Stimulated activated CD4-positive, alpha-beta T cell treated with anti-CD3 and anti-CD28 coated beads, Interleukin-2, amount 100 ng/mL, for 24 hours (primary cell): ENCODE results near the gene CLEC2A.

Experiments
- DNase-seq, 2 donors: peaks; one replicate each; pipeline ENCODE4 v3.0.0-alpha.2; 2020

The CLEC2A gene

DNA sequence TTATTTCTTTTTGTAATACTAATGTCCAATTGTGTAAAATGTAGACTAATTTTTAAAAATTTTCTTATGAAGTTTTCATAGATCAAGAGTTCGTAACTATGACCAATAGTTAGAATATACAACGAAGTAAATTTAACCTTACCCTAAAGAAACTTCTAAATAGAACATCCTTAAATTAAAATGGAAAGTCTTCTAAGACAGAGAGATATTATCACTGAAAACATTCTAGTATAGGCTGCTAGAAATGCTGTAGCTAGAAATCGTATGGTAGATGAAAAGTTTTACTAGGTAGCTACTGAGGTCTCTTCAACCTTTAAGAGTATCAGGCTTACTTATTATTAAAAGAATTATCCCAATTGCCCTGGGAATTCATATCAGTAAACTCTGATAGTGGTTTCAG is 925 bp downstream of the CLEC2A start:
- no peak for DNase-seq

DNA sequence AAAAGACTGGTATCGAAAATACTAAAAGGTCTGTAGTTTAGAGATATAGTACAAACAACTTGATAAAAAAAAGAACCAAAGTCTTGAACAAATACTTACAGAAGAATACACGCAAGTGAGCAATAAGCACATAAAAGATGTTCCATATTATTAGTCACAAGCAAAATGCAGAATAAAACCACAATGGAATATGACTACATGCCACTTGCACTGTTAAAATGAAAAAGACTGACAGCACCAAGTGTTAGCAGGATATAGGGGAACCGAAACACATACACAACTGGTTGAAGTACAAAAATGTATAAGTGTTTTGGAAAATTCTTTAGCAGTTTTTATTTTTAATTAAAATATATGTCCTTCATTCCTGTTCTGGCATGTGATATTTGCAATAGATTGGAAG is 3.6 kb downstream of the CLEC2A start:
- no peak for DNase-seq

DNA sequence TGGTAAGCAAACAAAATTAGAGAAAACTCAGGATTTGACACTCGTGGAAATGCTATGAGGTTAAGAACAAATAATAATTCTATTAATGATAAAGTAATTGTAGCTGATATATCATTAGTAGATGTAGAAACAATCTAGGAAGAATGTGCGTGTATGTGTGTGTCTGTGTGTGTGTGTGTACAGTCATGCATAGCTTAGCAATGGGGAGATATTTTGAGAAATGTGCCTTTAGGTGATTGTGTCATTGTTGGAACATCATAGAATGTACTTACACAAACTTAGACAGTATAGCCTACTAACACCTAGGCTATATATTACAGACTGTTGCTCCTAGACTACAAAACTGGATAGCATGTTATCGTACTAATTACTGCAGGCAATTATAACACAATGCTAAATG is 5.3 kb downstream of the CLEC2A start:
- DNase-seq, result no peak

DNA sequence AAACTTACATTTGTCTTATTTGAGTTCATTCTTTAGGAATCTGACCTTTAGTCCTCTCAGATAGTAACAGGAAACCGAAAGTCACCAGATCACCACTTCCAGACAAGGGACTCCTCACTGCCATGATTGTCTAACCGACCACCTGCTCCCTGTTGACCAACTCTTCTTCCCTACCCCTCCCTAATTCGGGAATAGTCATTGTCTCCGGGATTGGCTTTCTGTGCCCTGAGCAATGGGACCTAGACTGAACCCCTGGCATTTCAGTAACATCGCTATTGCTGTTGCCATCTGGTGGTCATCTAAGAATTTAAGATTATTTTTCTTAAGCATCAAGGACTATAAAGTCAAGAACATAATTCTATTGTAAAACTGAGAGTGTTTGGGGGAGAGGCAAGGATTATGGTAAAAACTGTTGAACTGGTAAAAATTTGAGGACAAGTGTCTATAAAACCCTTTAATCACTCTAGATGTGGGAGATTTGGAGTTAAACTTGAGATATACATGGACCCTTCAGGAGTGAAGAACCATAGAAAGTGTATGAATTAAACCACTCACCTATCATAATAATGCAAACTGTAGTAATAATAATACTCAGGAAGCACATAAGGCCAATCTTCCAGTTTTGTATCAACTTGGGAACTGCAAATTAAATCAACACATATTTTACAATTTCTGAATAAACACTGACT is 6.3 kb downstream of the CLEC2A start:
- no peak for DNase-seq

DNA sequence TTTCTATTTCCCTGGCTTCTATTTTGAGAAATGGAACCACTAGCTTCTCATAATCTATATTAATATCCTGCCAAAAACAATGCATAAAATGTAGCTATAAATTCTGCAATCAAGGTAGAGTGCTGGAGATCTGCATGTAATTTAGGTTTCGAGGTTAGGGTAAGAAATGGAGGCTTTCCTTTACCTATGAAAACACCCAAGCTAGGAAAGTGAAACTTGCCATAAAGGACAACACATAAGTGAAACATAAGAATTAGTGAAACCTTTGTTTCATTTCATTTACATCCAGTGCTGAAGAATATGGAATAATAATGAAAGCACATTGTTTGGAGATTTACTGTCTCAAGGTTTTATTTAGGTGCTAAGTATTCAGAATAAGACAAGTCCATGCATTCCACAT is 9.7 kb downstream of the CLEC2A start:
- DNase-seq, result no peak

DNA sequence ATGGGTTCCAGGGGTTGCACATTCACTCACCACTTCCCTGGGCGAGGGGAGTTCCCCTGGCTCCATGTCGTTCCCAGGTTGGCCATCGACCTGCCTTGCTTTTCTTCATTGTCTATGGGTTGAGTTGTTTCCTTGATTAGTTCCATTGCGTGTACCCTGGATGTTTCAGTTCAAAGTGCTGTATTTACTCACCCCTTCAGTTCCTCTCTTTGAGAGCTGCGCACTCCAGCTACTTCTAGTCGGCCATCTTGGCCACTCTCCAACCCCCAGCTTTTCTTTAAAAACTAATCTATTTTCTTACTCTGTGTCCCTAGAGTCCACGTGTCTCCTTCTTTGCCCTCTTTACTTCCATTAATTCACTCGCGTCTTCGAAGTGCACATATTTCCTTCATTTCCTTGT is 11.7 kb downstream of the CLEC2A start:
- DNase-seq, result no peak

DNA sequence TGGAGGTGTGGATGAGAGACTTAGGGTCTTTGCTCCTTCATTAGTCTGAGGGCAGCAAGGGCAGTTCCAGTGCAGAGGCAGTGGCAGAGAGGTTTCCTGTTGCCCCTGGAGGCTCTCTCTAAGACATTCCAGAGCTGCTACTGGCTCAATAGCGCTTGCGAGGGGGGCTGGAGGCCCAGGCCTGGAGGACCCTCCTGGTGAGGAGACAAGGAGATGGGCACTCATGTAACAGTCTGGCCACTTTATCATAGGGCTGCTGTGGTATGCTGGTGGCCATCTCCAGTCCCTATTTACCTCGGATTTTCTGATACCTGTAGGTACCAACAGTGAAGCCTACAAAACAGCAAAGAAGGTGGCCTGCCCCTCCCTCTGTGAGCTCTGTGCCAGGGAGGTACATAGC is 12.7 kb downstream of the CLEC2A start:
- DNase-seq, result no peak

DNA sequence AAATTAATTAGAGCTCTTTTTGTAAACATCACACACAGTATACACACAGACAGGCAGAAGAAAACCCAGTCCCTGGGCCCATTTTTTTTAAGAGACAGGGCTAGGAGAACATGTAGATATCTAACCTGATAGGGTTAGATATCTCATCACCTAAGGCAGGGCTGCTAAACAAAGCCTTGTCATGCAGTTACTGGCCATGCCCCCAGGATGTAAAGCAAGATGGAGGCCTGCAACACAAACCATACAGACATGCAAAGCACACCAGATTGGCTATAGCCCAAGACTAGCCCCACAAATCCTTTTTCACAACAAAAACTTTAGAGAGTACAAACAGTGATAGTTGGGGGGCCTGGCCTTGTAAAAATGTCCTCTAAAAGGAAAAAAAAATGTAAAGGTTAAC is 20.5 kb downstream of the CLEC2A start:
- no peak for DNase-seq

DNA sequence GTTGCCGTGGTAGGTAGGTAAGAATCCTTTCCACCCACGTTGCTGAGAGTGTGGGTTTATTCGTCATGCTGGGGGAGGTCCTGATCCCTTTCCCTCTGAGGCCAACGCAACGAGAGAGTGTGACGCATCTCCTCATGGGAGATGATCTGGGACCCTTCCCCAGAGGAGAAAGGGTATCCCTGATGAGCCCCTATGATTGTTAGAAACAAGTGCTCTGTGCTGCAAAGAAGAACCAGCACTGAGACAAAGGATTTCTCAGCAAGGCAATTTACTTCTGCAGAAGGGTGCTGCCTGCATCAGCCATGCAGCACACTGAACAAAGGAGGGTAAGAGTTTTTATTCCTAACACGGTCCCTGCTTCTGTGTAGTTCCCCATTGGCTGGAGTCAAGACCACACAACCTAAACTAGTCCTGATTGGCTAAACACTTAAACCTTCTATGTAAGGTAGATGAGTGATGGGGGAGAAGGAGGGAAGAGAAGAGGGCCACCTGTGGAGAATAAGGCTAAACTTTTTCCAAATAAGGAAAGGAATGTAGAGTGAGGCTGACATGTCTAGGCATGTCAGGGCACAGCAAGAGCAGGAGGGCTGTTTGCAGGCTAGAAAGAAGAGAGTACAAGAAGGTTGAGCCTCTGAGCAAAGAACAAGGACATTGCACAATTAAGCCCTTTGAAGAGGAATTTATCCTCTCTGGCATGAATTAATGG is 21.3 kb downstream of the CLEC2A start:
- no peak for DNase-seq

DNA sequence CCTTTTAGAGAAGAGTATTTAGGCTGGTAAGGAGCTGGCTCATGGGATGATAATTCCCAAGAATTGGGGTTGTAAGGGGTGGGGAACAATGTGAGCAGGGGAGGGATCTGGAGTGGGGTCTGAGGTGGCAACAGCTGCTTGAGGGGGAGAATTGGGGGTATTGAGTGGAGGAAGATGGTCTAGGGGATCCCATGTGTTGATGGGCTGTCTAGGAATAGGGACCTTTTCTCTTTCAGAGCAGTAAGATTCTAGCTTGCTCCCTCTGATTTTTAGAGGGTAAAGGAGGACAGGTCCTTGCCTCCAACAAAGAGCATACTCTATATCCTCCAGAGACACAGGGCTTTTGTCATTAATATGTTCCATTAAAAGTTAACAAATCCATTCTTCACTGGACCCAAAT is 22.4 kb downstream of the CLEC2A start:
- no peak for DNase-seq

DNA sequence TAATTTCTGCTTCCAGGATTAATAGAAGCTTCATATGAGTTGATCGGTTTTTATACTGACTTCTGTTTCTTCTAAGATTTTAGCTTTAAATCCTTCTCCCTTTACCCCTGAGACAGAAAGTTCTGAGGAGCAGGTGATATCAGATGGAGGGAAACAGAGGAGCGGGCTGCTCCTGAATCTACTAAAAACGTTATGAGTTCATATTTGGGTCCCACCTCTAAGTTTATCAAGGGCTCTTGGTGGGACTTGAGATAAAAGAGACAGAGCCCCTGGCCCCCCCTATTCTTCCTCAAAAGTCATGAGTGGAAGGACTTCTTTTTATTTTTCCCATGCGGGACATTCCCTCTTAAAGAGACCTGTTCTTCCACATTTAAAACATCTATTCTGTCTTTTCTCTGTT is 23.8 kb downstream of the CLEC2A start:
- DNase-seq, result no peak

DNA sequence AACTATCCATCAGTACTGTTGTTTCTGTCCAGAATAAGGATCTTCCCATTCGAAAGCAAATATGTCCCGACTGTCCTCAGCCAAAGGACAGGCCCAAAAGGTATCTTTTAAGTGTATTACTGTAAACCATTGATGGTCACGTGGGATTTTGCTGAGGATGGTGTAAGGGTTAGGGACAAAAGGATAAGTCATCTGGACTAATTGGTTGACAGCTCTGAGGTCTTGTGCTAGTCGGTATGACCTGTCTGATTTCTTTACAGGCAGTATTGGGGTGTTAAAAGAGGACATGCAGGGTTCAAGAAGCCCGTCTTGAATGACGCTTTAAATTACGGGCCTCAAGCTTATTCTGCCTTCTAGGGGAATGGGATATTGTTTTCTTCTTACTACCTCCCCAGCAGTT is 24.4 kb downstream of the CLEC2A start:
- no peak for DNase-seq

DNA sequence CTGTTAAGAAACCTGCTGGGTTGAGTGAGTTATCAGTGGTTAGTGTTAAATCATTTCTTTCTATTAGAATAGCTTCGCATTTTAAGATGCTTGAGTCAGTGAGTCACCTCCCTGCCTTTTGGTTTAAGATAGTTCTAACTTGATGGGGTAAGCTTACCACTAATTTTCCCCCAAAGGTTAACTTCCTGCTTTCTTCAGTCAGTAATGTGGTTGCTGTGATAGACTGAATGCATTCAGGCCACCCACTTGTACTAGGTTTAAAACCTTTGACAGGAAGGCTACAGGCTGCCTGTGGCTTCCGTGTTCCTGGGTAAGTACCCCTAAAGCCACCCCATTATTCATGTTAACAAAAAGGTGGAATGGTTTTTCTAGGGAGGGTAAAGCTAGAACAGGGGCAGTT is 25.3 kb downstream of the CLEC2A start:
- DNase-seq, result no peak

DNA sequence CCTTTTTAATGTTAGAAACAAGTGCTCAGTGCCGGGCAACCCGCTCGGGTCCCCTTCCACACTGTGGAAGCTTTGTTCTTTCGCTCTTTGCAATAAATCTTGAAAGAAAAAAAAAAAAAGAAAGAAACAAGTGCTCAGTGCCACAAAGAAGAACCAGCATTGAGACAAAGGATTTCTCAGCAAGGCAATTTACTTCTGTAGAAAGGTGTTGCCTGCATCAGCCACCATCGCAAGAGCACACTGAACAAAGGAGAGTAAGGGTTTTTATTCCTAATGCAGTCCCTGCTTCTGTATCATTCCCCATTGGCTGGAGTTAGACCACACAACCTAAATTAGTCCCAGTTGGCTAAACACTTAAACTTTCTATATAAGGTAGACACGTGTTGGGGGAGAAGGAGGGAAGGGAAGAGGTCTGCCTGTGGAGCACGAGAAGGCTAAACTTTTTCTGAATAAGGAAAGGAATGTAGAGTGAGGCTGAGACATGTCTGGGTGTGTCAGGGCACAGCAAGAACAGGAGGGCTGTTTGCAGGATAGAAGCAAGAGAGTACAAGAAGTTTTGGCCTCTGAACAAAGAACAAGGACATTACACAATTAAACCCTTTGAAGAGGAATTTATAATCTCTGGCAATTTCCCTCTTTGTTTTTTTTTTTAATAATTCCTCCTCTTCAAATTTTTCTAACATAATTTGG is 29.5 kb downstream of the CLEC2A start:
- no peak for DNase-seq

DNA sequence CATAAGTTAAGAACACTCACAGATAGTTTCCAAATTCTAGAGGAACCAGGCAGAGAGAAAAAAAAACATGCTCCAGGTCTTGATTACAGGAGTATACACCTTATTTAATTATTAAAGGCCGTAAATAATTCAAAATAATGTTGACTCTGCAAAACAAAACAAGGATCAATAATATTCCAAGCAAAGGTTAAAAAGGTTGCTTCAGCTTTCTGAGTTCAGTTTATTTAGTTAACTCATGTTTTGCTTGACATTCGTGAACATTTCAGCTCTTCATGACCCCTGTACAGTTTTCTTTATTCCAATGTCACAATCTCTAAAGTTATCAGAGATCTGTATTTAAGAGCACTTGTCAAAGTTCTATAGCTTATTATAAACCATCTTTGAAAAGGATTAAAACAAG is 31.2 kb downstream of the CLEC2A start:
- DNase-seq, result no peak

DNA sequence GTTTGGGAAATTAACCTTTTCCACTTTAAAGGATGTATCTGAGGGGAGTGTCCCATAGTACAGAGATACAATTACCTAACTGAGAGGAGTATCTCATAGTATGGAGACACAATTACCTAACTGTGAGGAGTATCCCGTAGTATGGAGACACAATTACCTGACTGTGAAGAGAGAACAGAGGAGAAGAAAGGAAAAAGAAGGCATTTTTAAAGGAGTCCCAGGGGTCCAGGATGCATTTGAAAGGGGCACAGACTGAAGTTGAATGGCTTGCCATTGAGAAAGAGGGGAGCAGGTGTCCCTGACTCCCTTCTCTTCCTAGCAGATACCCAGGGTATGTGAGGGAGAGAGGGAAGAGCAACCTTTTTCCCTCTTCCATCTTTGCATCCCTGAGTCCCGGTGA is 33.0 kb downstream of the CLEC2A start:
- no peak for DNase-seq

DNA sequence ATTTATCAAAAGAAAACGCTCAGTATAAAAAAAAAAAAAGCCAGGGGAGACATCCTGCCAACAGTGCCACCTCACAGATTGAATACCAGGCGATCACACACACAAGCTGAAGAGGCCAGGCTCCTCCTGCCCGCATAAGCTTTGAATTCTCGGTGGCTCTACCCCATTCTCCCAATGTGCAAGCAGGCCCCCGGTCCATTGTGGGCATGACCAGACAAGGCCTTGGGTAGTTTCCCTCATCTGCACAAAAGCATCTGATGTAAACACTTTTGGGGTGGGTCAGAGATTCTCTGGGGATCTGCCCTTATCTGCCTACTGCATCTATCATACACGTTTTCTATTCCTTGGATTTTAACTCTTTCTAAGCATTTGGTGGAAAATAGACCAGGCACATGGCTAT is 34.6 kb downstream of the CLEC2A start:
- no peak for DNase-seq

DNA sequence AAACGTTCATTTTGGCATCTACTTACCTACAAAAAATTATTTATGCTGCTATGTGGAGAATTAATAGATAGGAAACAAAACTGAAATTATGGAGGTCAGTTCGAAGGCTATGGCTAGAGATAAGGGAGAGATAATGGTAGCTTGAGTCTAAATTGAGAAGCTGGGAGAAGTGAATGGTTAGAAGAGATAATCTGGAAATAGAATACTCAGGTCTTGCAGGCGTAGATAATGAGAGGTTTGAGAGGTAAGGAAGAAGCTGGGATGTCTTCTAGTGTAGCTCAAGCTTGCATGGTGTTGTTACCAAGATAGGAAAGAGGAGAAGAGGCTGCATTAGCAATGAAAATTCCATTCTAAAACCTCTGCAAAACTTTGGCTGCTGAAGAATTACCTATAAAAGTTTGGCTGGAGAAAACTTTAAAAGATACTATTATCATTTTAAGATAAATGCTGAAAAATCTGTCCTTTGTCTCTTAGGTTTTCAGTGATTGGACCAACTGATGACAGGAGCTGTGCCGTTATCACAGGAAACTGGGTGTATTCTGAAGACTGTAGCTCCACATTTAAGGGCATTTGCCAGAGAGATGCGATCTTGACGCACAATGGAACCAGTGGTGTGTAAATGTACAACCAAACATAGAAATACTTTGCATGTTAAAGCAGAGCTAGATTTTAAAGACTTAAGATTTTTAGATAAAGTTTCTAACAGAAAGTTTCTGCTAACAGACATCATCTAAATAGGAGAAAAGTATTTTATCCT is 36.8 kb downstream of the CLEC2A start:
- DNase-seq, result no peak

DNA sequence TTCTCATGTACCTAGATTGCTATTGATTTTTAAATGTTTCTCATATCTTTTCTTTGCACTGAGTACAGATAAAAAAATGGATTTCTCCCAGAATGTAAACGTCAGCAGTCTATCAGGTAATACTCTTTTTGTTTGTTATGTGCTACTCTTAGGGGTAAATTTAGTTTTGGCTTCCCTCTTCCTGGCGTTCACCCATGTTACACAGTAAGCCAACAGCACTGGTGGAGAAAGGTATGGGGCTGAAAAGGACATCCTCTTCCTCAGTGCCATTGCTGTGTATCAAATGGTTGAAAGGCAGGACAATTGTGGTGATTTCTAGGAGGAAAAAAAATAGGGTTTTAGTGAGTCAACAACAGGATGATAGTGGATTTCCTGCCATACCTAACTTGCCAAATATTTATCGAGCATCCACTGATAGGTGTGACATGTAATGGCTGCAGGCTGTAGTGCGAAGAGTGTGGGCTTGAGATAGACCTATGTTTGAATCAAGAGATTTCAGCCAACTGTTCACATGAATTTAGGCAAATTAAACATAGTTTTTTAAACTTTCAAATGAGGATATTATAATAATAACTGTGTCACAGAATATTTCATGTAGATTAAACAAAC is 43.4 kb downstream of the CLEC2A start:
- no peak for DNase-seq

DNA sequence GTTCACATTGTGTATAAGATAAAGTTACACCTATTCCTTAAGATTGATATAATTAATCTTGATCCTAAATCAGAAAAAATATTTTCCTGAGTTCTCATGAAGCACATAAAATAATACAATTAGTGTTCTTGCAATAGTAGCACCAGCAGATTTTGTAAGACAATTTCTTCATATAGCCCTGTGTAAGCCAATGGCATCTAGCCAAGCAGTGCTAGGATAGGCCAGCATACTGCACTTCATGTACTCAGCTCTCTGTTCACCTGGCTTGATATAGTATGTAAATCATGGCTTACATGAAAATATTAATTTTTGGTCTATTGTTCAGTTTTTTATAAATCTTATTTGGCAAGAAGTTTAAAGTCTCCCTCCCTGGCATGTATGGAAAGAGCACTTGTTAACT is 49.0 kb downstream of the CLEC2A start:
- DNase-seq, result no peak

DNA sequence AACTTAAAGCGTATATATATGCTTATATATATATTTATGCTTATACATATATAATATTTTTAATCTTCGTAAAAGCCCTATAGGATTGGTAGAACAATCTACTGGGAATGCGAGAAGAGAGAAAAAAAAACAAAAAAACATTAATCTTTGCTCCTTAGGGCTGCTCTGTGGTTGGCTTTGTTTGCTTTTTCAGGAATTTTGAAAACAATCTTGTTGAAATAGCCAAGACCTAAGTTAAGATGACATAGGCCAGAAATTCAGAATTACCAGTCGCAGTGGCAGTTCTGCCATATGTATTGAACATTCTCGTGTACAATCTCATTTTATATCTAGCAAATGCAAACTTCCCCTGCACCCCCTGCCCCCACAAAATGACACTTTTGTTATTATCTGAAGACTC is 50.2 kb downstream of the CLEC2A start:
- no peak for DNase-seq

DNA sequence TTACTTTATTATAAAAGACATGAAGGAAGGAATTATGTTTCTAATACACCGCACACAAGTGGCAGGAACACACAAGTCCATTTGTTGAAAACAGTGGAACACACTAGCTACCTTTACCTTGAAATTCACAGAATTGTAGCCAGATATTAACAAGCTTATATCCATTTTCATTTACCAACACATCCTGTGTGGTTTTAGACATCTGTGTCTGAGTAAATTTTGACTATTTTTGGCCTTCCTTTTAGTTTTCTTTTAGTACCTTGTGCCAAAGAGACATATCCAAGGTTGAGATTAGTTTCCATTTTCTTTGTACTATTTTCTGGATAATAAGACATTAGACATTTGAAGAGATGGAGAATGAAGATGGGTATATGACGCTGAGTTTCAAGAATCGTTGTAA is 50.9 kb downstream of the CLEC2A start, which contains the start of gene KLRF2:
Gene KLRF2, plus strand, starts transcription at position 244 of the 400 bp plus-strand sequence. Its CDS starts 107 bp downstream, at position 351.
- DNase-seq, result no peak

DNA sequence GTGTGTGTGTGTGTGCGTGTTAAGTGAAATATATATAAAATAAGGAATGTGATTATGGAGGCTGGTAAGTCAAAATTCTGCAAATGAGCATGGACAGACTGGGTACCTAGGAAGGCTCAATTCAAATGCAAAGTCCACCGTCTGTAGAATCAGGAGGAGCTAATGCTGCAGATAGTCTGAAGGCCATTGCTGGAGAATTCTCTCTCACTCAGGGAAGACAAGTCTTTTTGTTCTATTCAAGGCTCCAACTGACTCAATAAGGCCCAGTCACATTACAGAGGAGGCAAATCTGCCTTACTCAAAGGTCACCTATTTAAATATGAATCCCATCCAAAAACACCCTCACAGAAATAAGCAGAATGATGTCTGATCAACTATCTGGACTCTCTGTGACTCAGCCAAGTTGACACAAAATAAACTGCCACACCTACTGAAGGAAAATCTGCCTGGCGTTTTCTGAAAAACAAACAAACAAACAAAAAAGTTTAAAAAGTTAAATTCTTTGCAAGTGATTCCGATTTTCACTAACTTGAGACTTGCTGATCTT is 51.6 kb downstream of the CLEC2A start:
- DNase-seq, result no peak
